ENCODE data around the gene SPATA3. TPM values are rescaled to one million over a fixed set of nuclear protein-coding genes. Genes with fewer than 3 reads are reported as not detected.
A peak's percentile ranks its signal among the peaks of the same experiment; 100 is the strongest.

Gene SPATA3
- polyA plus RNA-seq, 4 donors = not detected

DNA sequence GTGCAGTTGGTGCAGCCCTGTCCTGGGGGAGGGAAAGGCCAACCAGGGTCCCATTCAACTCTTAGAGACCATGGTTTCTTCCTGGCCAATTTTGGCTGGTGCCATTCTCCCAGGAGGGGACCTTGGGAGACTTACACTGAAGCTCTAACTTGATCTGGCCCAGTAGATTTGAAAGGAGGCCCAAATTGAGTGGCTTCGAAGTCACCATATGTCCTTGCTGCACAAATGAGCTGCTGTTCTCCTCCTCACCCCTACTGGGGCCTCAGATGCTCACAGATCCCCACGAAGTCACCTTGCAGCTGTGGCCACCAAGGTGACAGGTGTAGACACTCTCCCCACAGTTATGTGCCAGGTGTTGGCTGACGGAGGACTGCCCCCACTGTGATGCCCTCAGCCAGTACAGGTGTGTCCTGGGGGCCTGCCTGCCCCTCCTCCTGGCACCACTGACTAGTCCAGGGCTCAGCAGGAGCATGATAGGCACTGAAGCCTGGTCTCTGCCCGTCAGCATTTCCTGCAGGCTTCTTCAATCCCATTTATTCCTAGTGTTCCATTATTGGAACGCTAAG lies 36.7 kb downstream of the SPATA3 start:
- Histone ChIP-seq H3K9me3 (ENCODE audit: control insufficient read depth in 2 of 2, insufficient read depth in 1 of 2, low read depth in 1 of 2, low read length in 1 of 2) (peaks cover 0 to 2% of the 10 kb centered on the region in 2 donors), H3K4me3 (ENCODE audit: low read depth in 1 of 3, low read length in 3 of 3) (no peak overlapping the region), H3K36me3 (ENCODE audit: control insufficient read depth in 3 of 3, insufficient read depth in 2 of 3, low read depth in 1 of 3, low read length in 3 of 3) (no peaks in the 10 kb centered on the region), H3K27me3 (ENCODE audit: control insufficient read depth in 3 of 3, insufficient read depth in 3 of 3, low read length in 3 of 3) (peaks cover 0 to 5% (median 2%) of the 10 kb centered on the region in 3 donors), H3K27ac (ENCODE audit: low read depth in 1 of 3, low read length in 2 of 3) (no peak overlapping the region), H3K4me1 (ENCODE audit: control insufficient read depth in 3 of 3, insufficient read depth in 2 of 3, low read depth in 1 of 3, low read length in 2 of 3) (peaks cover 0 to 37% (median 0%) of the 10 kb centered on the region in 3 donors)
- DNase-seq (no peak), FAIRE-seq (no peak)
- 44 to 63% (median 56%) methylated on average over 5 of the region's 5 CpGs for WGBS, 3 donors

DNA sequence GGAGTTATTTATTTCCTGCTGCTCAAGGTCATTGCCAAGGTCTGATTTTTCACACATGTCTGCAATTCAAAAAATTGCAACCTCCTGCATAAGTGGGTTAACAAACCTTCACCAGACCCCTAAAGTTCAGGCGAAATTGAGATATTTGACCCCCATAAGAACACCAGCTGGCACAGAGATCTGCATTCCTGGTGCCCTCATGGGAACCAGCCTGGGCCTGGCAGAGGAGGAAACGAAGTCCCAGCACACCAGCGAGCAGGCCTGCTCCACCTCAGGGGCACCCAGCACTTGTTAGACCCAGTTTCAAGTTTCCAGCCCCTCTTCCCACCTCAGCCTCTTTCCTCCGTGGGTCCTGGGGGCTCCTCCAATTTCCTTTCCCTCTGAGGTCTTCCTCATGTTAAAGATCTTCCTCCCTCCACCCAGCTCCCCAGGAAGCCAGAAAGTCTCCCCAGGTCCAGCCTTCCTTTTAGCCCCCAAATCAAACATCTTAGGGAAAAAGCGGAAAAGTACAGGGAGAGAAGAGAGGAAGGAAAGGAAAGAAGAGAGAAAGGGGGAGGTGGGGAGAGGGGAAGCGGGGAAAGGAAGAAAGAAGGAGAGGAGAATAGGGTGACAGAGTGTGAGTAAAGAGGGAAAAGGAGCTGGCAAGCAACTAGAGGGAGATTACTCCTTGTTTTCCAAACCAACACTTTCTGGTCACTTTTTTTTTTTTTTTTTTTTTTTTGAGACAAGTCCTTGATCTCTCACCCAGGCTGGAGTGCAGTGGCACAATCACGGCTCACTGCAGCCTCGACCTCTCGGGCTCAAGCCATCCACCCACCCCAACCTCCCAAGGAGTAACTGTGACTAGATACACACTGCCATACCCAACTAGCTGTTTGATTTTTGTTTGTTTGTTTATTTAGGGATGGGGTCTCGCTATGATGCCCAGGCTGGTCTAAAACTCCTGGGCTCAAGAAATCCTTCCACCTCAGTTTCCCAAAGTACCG lies 37.5 kb downstream of the SPATA3 start:
- H3K36me3 ChIP-seq (ENCODE audit: control insufficient read depth in 3 of 3, insufficient read depth in 2 of 3, low read depth in 1 of 3, low read length in 3 of 3) = no peaks in the 10 kb centered on the region
- DNase-seq (no peak), FAIRE-seq (no peak)
- peaks cover 0 to 2% of the 10 kb centered on the region in 2 donors for H3K9me3 ChIP-seq (ENCODE audit: control insufficient read depth in 2 of 2, insufficient read depth in 1 of 2, low read depth in 1 of 2, low read length in 1 of 2)
- H3K27me3 ChIP-seq (ENCODE audit: control insufficient read depth in 3 of 3, insufficient read depth in 3 of 3, low read length in 3 of 3) = peaks cover 0 to 8% (median 2%) of the 10 kb centered on the region in 3 donors
- peak overlapping the region in 2 of 3 donors; percentile 32 to 67 for H3K27ac ChIP-seq (ENCODE audit: low read depth in 1 of 3, low read length in 2 of 3)
- WGBS, 3 donors = 38 to 60% (median 51%) methylated on average over 11 of the region's 11 CpGs
- no peak overlapping the region for H3K4me3 ChIP-seq (ENCODE audit: low read depth in 1 of 3, low read length in 3 of 3)
- peaks cover 0 to 37% (median 0%) of the 10 kb centered on the region in 3 donors for H3K4me1 ChIP-seq (ENCODE audit: control insufficient read depth in 3 of 3, insufficient read depth in 2 of 3, low read depth in 1 of 3, low read length in 2 of 3)

DNA sequence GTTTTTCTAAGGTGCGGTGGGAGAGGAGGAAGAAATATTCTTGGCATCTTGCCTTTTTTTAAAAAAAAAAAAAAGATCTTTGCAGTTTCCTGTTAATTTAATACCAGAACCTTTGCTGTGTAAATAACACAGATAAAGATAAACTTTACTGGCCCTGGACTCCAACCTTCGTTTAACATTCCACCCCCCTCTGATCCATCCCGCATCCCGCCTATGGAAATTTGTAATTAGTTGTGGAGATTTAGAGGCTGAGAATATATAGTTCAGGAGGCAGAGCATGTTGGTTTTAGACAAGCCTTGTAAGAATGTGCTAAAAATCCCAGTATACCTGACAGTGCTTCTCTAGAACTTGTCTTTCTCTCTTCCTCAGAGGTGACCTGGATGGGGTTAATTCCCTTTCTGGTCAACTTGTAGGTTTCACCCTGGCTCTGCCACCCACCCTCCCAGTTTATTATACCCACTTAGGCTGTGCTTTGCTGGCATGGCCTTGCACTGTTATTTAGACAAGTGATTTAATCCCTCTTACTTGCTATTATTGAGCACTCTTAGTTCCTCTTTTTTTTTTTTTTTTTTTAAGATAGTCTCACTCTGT lies 38.5 kb downstream of the SPATA3 start:
- FAIRE-seq (no peak), DNase-seq (peak; percentile 65 to 80)
- Histone ChIP-seq H3K4me3 (ENCODE audit: low read depth in 1 of 3, low read length in 3 of 3) (no peak overlapping the region), H3K36me3 (ENCODE audit: control insufficient read depth in 3 of 3, insufficient read depth in 2 of 3, low read depth in 1 of 3, low read length in 3 of 3) (no peaks in the 10 kb centered on the region), H3K27me3 (ENCODE audit: control insufficient read depth in 3 of 3, insufficient read depth in 3 of 3, low read length in 3 of 3) (peaks cover 0 to 8% (median 2%) of the 10 kb centered on the region in 3 donors), H3K4me1 (ENCODE audit: control insufficient read depth in 3 of 3, insufficient read depth in 2 of 3, low read depth in 1 of 3, low read length in 2 of 3) (peaks cover 0 to 37% (median 0%) of the 10 kb centered on the region in 3 donors), H3K27ac (ENCODE audit: low read depth in 1 of 3, low read length in 2 of 3) (peak overlapping the region in 1 of 3 donors; percentile 67), H3K9me3 (ENCODE audit: control insufficient read depth in 2 of 2, insufficient read depth in 1 of 2, low read depth in 1 of 2, low read length in 1 of 2) (no peaks in the 10 kb centered on the region)
- WGBS, 3 donors = 4 to 17% (median 13%) methylated on average over 4 of the region's 4 CpGs

- Histone ChIP-seq H3K4me1 (ENCODE audit: control insufficient read depth in 3 of 3, insufficient read depth in 2 of 3, low read depth in 1 of 3, low read length in 2 of 3) (peaks cover 0 to 41% (median 0%) of the 10 kb centered on the region in 3 donors), H3K27ac (ENCODE audit: low read depth in 1 of 3, low read length in 2 of 3) (no peak overlapping the region), H3K36me3 (ENCODE audit: control insufficient read depth in 3 of 3, insufficient read depth in 2 of 3, low read depth in 1 of 3, low read length in 3 of 3) (peaks cover 0 to 5% (median 0%) of the 10 kb centered on the region in 3 donors), H3K4me3 (ENCODE audit: low read depth in 1 of 3, low read length in 3 of 3) (no peak overlapping the region), H3K9me3 (ENCODE audit: control insufficient read depth in 2 of 2, insufficient read depth in 1 of 2, low read depth in 1 of 2, low read length in 1 of 2) (no peaks in the 10 kb centered on the region), H3K27me3 (ENCODE audit: control insufficient read depth in 3 of 3, insufficient read depth in 3 of 3, low read length in 3 of 3) (peaks cover 0 to 8% (median 2%) of the 10 kb centered on the region in 3 donors)
- WGBS, 3 donors = 83 to 96% (median 88%) methylated on average over 4 of the region's 4 CpGs
- DNase-seq (no peak), FAIRE-seq (no peak)
These were observed 40.2 kb downstream of the SPATA3 start for GRCh38 chr2:231036131-231036530.

DNA sequence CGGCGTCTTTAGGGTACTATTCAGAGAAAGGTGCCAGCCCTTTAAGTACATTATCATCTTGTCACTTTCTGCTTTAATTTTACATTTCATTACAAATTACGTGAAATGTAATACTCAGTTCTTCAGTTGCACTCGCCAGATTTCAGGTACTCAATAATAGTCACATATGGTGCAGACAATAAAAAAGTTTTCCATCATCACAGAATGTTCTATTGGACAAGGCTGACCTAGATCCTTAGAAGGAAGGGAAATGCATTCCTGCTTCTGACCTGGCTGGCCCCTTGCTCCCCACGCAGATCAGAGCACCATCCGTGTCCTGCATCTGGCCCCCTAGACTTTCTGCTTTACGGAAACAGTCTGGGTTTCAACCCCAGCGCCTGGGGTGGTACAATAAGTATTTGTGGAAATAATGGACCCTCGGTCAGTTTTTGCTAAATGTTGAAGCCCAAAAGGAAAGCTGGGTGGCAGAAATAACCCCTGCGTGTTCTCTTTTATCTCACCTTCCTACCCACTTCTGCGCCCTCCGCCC lies 40.7 kb downstream of the SPATA3 start:
- Histone ChIP-seq H3K4me3 (ENCODE audit: low read depth in 1 of 3, low read length in 3 of 3) (no peak overlapping the region), H3K4me1 (ENCODE audit: control insufficient read depth in 3 of 3, insufficient read depth in 2 of 3, low read depth in 1 of 3, low read length in 2 of 3) (peaks cover 0 to 41% (median 0%) of the 10 kb centered on the region in 3 donors), H3K36me3 (ENCODE audit: control insufficient read depth in 3 of 3, insufficient read depth in 2 of 3, low read depth in 1 of 3, low read length in 3 of 3) (peaks cover 0 to 10% (median 0%) of the 10 kb centered on the region in 3 donors), H3K27me3 (ENCODE audit: control insufficient read depth in 3 of 3, insufficient read depth in 3 of 3, low read length in 3 of 3) (peaks cover 0 to 8% (median 2%) of the 10 kb centered on the region in 3 donors), H3K27ac (ENCODE audit: low read depth in 1 of 3, low read length in 2 of 3) (no peak overlapping the region), H3K9me3 (ENCODE audit: control insufficient read depth in 2 of 2, insufficient read depth in 1 of 2, low read depth in 1 of 2, low read length in 1 of 2) (no peaks in the 10 kb centered on the region)
- DNase-seq = no peak
- no peak for FAIRE-seq
- 60 to 69% (median 60%) methylated on average over 12 of the region's 12 CpGs for WGBS, 3 donors

- peaks cover 0 to 8% (median 2%) of the 10 kb centered on the region in 3 donors for H3K27me3 ChIP-seq (ENCODE audit: control insufficient read depth in 3 of 3, insufficient read depth in 3 of 3, low read length in 3 of 3)
- DNase-seq (peak; percentile 25 to 79), FAIRE-seq (no peak)
- peaks cover 0 to 35% (median 0%) of the 10 kb centered on the region in 3 donors for H3K4me1 ChIP-seq (ENCODE audit: control insufficient read depth in 3 of 3, insufficient read depth in 2 of 3, low read depth in 1 of 3, low read length in 2 of 3)
- WGBS, 3 donors = 1 to 4% (median 2%) methylated on average over 19 to 61 of the region's 61 CpGs
- H3K36me3 ChIP-seq (ENCODE audit: control insufficient read depth in 3 of 3, insufficient read depth in 2 of 3, low read depth in 1 of 3, low read length in 3 of 3) = peaks cover 0 to 15% (median 0%) of the 10 kb centered on the region in 3 donors
- H3K27ac ChIP-seq (ENCODE audit: low read depth in 1 of 3, low read length in 2 of 3) = peak within 1 kb of the TSS in 1 of 3 donors; percentile 28
- H3K4me3 ChIP-seq (ENCODE audit: low read depth in 1 of 3, low read length in 3 of 3) = peak within 1 kb of the TSS; percentile 41 to 70 (median 67)
- H3K9me3 ChIP-seq (ENCODE audit: control insufficient read depth in 2 of 2, insufficient read depth in 1 of 2, low read depth in 1 of 2, low read length in 1 of 2) = no peaks in the 10 kb centered on the region
These were observed 41.3 kb downstream of the SPATA3 start, which contains the start of gene C2orf72 for GRCh38 chr2:231037202-231037730. C2orf72 (plus strand) TSS chr2:231037523; CDS start chr2:231037566, 43 bp downstream.

DNA sequence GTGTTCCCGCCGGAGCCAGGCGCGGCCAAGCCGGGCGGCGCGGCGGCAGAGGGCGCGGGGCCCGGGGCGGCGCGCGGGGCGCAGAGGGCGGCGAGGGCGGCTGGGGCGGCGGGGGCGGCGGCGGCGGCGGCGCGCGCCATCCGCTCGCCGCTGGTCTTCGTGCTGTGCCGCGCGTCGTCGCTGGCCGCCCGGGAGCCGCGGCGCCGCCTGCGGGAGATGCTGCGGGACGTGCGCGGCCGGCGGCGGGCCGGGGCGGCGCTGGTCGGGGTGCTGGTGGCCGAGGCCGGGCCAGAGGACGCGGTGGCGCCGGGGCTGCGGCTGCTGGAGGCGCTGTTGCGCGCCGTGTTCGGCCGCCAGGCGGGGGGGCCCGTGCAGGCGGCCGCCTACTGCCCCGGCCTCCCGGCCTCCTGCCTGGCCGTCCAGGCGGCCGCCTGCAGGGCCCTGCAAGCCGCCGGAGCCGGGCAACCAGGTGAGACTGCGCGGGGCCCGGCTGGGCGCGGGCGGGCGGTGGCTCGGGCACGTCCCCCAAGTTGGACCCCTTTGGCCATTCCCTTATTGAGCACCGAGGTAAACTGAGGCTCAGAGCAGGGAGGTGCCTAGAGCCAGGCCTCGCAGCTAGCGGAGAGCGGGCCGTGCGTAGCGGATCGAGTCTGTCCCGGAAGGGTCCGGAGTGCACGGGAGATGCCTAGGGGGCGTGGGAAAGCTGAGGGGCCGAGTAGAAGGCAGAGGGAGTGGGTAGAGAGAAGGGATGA lies 42.0 kb downstream of the SPATA3 start:
- Histone ChIP-seq H3K27me3 (ENCODE audit: control insufficient read depth in 3 of 3, insufficient read depth in 3 of 3, low read length in 3 of 3) (peaks cover 0 to 8% (median 2%) of the 10 kb centered on the region in 3 donors), H3K36me3 (ENCODE audit: control insufficient read depth in 3 of 3, insufficient read depth in 2 of 3, low read depth in 1 of 3, low read length in 3 of 3) (peaks cover 0 to 21% (median 0%) of the 10 kb centered on the region in 3 donors), H3K27ac (ENCODE audit: low read depth in 1 of 3, low read length in 2 of 3) (peak overlapping the region in 1 of 3 donors; percentile 28), H3K4me3 (ENCODE audit: low read depth in 1 of 3, low read length in 3 of 3) (peak overlapping the region; percentile 41 to 70 (median 67)), H3K4me1 (ENCODE audit: control insufficient read depth in 3 of 3, insufficient read depth in 2 of 3, low read depth in 1 of 3, low read length in 2 of 3) (peaks cover 0 to 29% (median 0%) of the 10 kb centered on the region in 3 donors), H3K9me3 (ENCODE audit: control insufficient read depth in 2 of 2, insufficient read depth in 1 of 2, low read depth in 1 of 2, low read length in 1 of 2) (no peaks in the 10 kb centered on the region)
- no peak for FAIRE-seq
- DNase-seq = peak; percentile 31 to 65
- 0 to 2% (median 1%) methylated on average over 37 to 104 of the region's 104 CpGs for WGBS, 3 donors

Measured in small intestine (tissue), 7 donors.